Gastrocnemius medialis (tissue), 4 donors: ENCODE results near the gene UNC13C. TPM values are rescaled to one million over a fixed set of nuclear protein-coding genes. Genes with fewer than 3 reads are reported as not detected.

Experiments used
- ATAC-seq, 2 donors: fragments of 150-250 bp; one replicate each; pipeline ENCODE4 v1.9.1; 2016
- DNase-seq, 2 donors: peaks; one replicate each; pipeline ENCODE4 v3.0.0-alpha.2; 2019
- H3K27ac ChIP-seq, 4 donors: fragments of 200-600 bp; sonication (generic); 1 replicate in 1 of 4; 2 replicates in 3 of 4; pipeline ENCODE4 v1.5.1; 2016 to 2018; ENCODE audit warnings: mild to moderate bottlenecking in 2 of 4, moderate library complexity in 1 of 4
- H3K27me3 ChIP-seq, 3 donors: fragments of 200-600 bp; sonication (generic) in 2 of 3; 1 replicate in 1 of 3; 2 replicates in 2 of 3; pipeline versions ENCODE4 v1.5.1 to v1.6.0; 2016 to 2019; ENCODE audit warnings: mild to moderate bottlenecking in 1 of 3, moderate library complexity in 1 of 3
- H3K36me3 ChIP-seq, 2 donors: fragments of 200-600 bp; sonication (generic) in 1 of 2; one replicate each; pipeline ENCODE4 v1.5.1; 2017 to 2018
- H3K4me1 ChIP-seq, 2 donors: fragments of 200-600 bp; sonication (generic) in 1 of 2; one replicate each; pipeline ENCODE4 v1.5.1; 2016 to 2017; ENCODE audit warnings: mild to moderate bottlenecking in 2 of 2
- H3K4me3 ChIP-seq, 4 donors: fragments of 200-600 bp; sonication (generic) in 3 of 4; 1 replicate in 1 of 4; 2 replicates in 3 of 4; pipeline ENCODE4 v1.5.1; 2016 to 2019; ENCODE audit warnings: mild to moderate bottlenecking in 2 of 4
- H3K9me3 ChIP-seq, 3 donors: fragments of 200-600 bp; sonication (generic) in 2 of 3; 1 replicate in 1 of 3; 2 replicates in 2 of 3; pipeline ENCODE4 v1.5.1; 2016 to 2019
- POLR2A ChIP-seq, 2 donors: fragments of 450-650 bp; IDR thresholded peaks; one replicate each; pipeline ENCODE4 v1.6.1; 2017; ENCODE audit warnings: antibody characterized with exemption in 2 of 2, mild to moderate bottlenecking in 2 of 2, moderate library complexity in 2 of 2
- in situ Hi-C, 4 donors: fragments of 200-750 bp; cut with MboI; loops; one replicate each; pipeline versions ENCODE4 v1.15.0 to v1.8.0; 2017; ENCODE audit warnings: low sequenced_read_pairs in 4 of 4
- intact Hi-C: fragments of 100-400 bp; cut with DNase I; formaldehyde crosslinking; loops from one replicate; pipeline ENCODE4 v1.15.1; 2023; ENCODE audit warnings: low total_unique reads
- total RNA-seq, 4 donors: library from RNA; depleted of rRNA; stranded (reverse); fragments of >200 nt; gene quantifications; one replicate each; pipeline versions ENCODE4 v1.1.0 to v1.2.3, GENCODE V29; 2016
- TF ChIP-seq, protein P1 (sequence below), 5 experiments: fragments of 450-650 bp in 3 of 5; fragments of 200-600 bp in 2 of 5; sonication (generic) in 2 of 5; IDR thresholded peaks in 4 of 5; conservative IDR thresholded peaks in 1 of 5; 1 replicate in 4 of 5; 2 replicates in 1 of 5; pipeline ENCODE4 v1.5.1; 2016 to 2019; ENCODE audit warnings: antibody characterized with exemption in 5 of 5, mild to moderate bottlenecking in 3 of 5, moderate library complexity in 3 of 5

UNC13C gene
- total RNA-seq, 4 donors from 2014 or later = 2.5 to 6.6 (median 3.6) TPM

DNA sequence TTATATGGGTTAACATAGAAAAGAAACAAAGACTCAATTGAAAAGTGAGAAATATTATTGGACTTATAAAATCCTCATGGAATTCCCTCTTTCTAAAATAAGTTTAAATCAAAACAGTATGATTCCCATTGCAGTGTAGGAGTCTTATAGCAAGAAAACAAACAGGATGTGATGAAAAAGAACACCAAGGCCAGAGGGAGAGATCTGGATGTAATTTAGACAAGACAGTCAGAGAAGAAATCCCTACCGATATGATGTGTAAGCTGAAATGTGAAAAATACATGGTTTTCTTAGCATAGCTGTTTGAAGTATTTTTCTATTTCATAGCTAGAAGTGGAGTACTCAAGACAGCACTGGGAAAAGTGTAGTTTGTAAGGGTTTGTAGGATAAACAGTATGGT lies 697.0 kb downstream of the UNC13C start:
- no peak overlapping the region for H3K4me3 ChIP-seq

GRCh38 chr15:54681584-54681983 lies 703.3 kb downstream of the UNC13C start:
- Histone ChIP-seq H3K27me3 (no peaks in the 10 kb centered on the region), H3K4me1 (no peaks in the 10 kb centered on the region), H3K36me3 (no peaks in the 10 kb centered on the region), H3K9me3 (no peaks in the 10 kb centered on the region), H3K4me3 (no peak overlapping the region), H3K27ac (no peak overlapping the region)
- ATAC-seq (no peak), DNase-seq (no peak)
- intact Hi-C loops = no loop called here
- TF ChIP-seq, protein P1, sequence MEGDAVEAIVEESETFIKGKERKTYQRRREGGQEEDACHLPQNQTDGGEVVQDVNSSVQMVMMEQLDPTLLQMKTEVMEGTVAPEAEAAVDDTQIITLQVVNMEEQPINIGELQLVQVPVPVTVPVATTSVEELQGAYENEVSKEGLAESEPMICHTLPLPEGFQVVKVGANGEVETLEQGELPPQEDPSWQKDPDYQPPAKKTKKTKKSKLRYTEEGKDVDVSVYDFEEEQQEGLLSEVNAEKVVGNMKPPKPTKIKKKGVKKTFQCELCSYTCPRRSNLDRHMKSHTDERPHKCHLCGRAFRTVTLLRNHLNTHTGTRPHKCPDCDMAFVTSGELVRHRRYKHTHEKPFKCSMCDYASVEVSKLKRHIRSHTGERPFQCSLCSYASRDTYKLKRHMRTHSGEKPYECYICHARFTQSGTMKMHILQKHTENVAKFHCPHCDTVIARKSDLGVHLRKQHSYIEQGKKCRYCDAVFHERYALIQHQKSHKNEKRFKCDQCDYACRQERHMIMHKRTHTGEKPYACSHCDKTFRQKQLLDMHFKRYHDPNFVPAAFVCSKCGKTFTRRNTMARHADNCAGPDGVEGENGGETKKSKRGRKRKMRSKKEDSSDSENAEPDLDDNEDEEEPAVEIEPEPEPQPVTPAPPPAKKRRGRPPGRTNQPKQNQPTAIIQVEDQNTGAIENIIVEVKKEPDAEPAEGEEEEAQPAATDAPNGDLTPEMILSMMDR (IDR thresholded peaks at IDR 0.05 in 4 of 5, conservative IDR thresholded peaks at IDR 0.05 in 1 of 5) = no peak
- TF ChIP-seq POLR2A (IDR thresholded peaks at IDR 0.05) = no peak
- in situ Hi-C loops = no loop called here

More for the DNA sequence above, 697.0 kb downstream of the UNC13C start:
- H3K27ac ChIP-seq = no peak overlapping the region
- in situ Hi-C loops = no loop called here
- no peaks in the 10 kb centered on the region for H3K4me1 ChIP-seq
- DNase-seq (no peak), ATAC-seq (no peak)
- intact Hi-C loops = no loop called here
- no peaks in the 10 kb centered on the region for H3K27me3 ChIP-seq
- no peaks in the 10 kb centered on the region for H3K36me3 ChIP-seq
- TF ChIP-seq, protein P1 (IDR thresholded peaks at IDR 0.05 in 4 of 5, conservative IDR thresholded peaks at IDR 0.05 in 1 of 5) = no peak
- TF ChIP-seq POLR2A (IDR thresholded peaks at IDR 0.05) = no peak
- H3K9me3 ChIP-seq = no peaks in the 10 kb centered on the region

Other genes starting within 250 kb of the UNC13C start
- under 1 TPM in 1 of 4 donors, not detected in 3; 0.11 TPM for gene WDR72, start 218.8 kb upstream of the UNC13C start, total RNA-seq